Chondrocyte (in vitro differentiated cells): ENCODE measurements around the gene PLXNC1. TPM values are rescaled to one million over a fixed set of nuclear protein-coding genes. Genes with fewer than 3 reads are reported as not detected.
A peak's percentile ranks its signal among the peaks of the same experiment; 100 is the strongest.

Experiments used
- DNase-seq: peaks from one replicate; pipeline ENCODE4 v3.0.0; 2021; ENCODE audit warnings: mixed read lengths, low spot score
- H3K27ac Mint-ChIP-seq: one replicate; pipeline ENCODE4 v1.8.0; 2021; ENCODE audit warnings: mild to moderate bottlenecking, moderate library complexity, mixed read lengths; ENCODE audit not compliant: unreplicated experiment
- H3K27me3 Mint-ChIP-seq: 2 replicates; pipeline ENCODE4 v1.8.0; 2021; ENCODE audit warnings: low read depth, mixed read lengths
- H3K36me3 Mint-ChIP-seq: 2 replicates; pipeline ENCODE4 v1.8.0; 2021; ENCODE audit warnings: low read depth, mixed read lengths
- H3K4me1 Mint-ChIP-seq: 2 replicates; pipeline ENCODE4 v1.8.0; 2021; ENCODE audit warnings: low read depth, mild to moderate bottlenecking, mixed read lengths
- H3K4me3 Mint-ChIP-seq: one replicate; pipeline ENCODE4 v1.8.0; 2021; ENCODE audit warnings: mild to moderate bottlenecking, moderate library complexity, mixed read lengths; ENCODE audit not compliant: unreplicated experiment
- H3K9me3 Mint-ChIP-seq: 2 replicates; pipeline ENCODE4 v1.8.0; 2021; ENCODE audit warnings: low read depth, mixed read lengths
- CTCF ChIP-seq: fragments of 200-600 bp; sonication (generic); IDR thresholded peaks from 2 replicates; pipeline ENCODE4 v1.5.0; 2021; ENCODE audit warnings: antibody characterized with exemption, mild to moderate bottlenecking, moderate library complexity
- total RNA-seq: library from RNA; stranded (reverse); gene quantifications from 3 replicates; pipeline ENCODE4 v1.2.1, GENCODE V29; 2021

The PLXNC1 gene
- total RNA-seq, 1 donor from 2014 or later = 0.67 TPM

- TF ChIP-seq CTCF = no peak
- Mint-ChIP-seq H3K4me1 (peaks cover 8% of the 10 kb centered on the region), H3K9me3 (peaks cover 5% of the 10 kb centered on the region), H3K4me3 (no peak overlapping the region), H3K27me3 (no peaks in the 10 kb centered on the region), H3K36me3 (peaks cover 21% of the 10 kb centered on the region), H3K27ac (no peak overlapping the region)
- DNase-seq = no peak
Observed at GRCh38 chr12:94327809-94328208, 179.4 kb downstream of the PLXNC1 start.

- DNase-seq = no peak
- no peaks in the 10 kb centered on the region for H3K9me3 Mint-ChIP-seq
- H3K27me3 Mint-ChIP-seq = no peaks in the 10 kb centered on the region
- peaks cover 16% of the 10 kb centered on the region for H3K36me3 Mint-ChIP-seq
- no peak overlapping the region for H3K27ac Mint-ChIP-seq
- peaks cover 8% of the 10 kb centered on the region for H3K4me1 Mint-ChIP-seq
- no peak overlapping the region for H3K4me3 Mint-ChIP-seq
- peak; percentile 57 for TF ChIP-seq CTCF
Observed at GRCh38 chr12:94329366-94329765, 181.0 kb downstream of the PLXNC1 start.

- H3K27ac Mint-ChIP-seq = no peak overlapping the region
Observed at GRCh38 chr12:94333396-94333795, 185.0 kb downstream of the PLXNC1 start.

GRCh38 chr12:94336211-94336925 lies 188.0 kb downstream of the PLXNC1 start:
- H3K4me3 Mint-ChIP-seq = no peak overlapping the region
- no peak for TF ChIP-seq CTCF
- H3K9me3 Mint-ChIP-seq = no peaks in the 10 kb centered on the region
- no peak overlapping the region for H3K27ac Mint-ChIP-seq
- DNase-seq = no peak
- peaks cover 4% of the 10 kb centered on the region for H3K36me3 Mint-ChIP-seq
- no peaks in the 10 kb centered on the region for H3K27me3 Mint-ChIP-seq
- H3K4me1 Mint-ChIP-seq = no peaks in the 10 kb centered on the region

More at GRCh38 chr12:94333396-94333795, 185.0 kb downstream of the PLXNC1 start:
- Mint-ChIP-seq H3K36me3 (peaks cover 8% of the 10 kb centered on the region), H3K4me1 (no peaks in the 10 kb centered on the region), H3K4me3 (no peak overlapping the region), H3K27me3 (no peaks in the 10 kb centered on the region), H3K9me3 (no peaks in the 10 kb centered on the region)
- DNase-seq = no peak
- no peak for TF ChIP-seq CTCF

- Mint-ChIP-seq H3K27ac (no peak overlapping the region), H3K36me3 (peaks cover 2% of the 10 kb centered on the region), H3K27me3 (no peaks in the 10 kb centered on the region), H3K4me3 (no peak overlapping the region), H3K9me3 (no peaks in the 10 kb centered on the region), H3K4me1 (no peaks in the 10 kb centered on the region)
- DNase-seq = no peak
- no peak for TF ChIP-seq CTCF
Observed at GRCh38 chr12:94338006-94338794, 189.8 kb downstream of the PLXNC1 start.
